GM12874 (cell line): Measurements from ENCODE around the gene PGM2L1.

Source experiments
- TF ChIP-seq, protein P1 (sequence below): IDR thresholded peaks from 2 replicates; pipeline ENCODE4 v1.5.1; 2011; ENCODE audit warnings: low read depth, mild to moderate bottlenecking, control low read depth, low read length, moderate library complexity; ENCODE audit not compliant: insufficient read depth

Gene PGM2L1

DNA sequence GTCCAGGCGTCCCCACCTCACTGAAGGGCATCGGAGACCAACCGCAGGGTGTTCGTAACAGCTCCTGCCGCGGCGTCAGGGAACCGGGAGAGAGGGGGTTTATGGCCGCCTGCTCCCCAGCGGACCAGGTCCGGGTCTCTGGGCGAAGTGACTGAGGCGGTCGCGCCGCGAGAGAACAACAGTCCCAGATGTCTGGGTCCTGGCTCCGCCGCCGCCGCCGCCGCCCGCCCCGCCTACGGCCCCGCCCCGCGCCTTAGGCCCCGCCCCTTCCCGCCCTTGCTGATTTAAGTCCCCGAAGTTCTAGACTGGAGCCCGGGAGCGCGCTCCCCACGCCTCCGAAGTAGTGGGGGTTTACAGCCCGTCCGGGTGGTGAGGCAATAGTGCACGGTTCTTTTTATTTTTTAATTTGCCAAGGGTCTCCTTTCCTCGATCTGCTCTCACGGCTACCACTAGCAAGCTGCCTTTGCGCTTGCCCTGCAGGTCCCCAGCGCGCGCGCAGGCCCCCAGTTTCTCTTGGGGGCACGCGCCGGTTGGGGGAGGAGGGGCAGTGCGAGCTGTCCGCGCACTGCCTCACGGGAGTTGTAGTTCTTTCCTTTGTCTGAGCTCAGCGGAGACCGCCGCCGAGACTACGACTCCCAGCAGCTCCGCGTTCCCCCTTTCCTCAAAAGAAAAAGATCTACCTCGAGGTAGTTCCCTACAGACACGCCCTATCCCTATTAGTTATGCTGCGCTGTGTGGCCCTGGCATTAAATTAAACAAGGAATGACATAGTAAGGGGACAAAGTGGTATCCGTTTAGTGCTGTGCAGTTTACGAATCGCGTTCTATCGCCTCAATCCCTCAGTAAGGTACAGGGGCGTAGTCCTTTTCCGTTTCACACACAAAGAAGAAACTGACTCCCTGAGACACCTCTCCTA lies at the start of gene PGM2L1:
Gene PGM2L1 (minus strand): TSS at position 190 of the 916 bp plus-strand sequence. CDS start 272 bp downstream, outside the sequence.
- TF ChIP-seq, protein P1, sequence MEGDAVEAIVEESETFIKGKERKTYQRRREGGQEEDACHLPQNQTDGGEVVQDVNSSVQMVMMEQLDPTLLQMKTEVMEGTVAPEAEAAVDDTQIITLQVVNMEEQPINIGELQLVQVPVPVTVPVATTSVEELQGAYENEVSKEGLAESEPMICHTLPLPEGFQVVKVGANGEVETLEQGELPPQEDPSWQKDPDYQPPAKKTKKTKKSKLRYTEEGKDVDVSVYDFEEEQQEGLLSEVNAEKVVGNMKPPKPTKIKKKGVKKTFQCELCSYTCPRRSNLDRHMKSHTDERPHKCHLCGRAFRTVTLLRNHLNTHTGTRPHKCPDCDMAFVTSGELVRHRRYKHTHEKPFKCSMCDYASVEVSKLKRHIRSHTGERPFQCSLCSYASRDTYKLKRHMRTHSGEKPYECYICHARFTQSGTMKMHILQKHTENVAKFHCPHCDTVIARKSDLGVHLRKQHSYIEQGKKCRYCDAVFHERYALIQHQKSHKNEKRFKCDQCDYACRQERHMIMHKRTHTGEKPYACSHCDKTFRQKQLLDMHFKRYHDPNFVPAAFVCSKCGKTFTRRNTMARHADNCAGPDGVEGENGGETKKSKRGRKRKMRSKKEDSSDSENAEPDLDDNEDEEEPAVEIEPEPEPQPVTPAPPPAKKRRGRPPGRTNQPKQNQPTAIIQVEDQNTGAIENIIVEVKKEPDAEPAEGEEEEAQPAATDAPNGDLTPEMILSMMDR: no peak

GRCh38 chr11:74447720-74448119 lies 49.5 kb upstream of the PGM2L1 start:
- TF ChIP-seq, protein P1: no peak

DNA sequence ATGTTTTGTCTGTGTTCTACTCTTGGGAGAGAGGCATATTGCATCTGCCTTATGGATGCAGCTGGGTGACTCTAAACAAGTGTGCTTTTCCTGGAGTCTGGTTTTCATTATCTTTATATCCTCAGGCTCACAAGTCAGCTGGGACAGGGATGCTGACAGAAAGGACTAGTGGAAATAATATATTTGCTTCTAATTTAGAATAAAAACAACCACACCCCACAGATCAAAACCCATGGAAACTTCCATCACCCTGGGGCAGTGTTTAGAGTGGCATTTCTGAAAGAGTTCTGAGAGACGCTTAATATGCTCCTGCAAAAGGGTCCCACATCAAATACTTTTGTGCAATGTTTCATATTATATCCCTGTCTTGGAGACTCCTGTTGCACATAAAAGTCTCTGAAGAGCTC lies 48.3 kb upstream of the PGM2L1 start:
- TF ChIP-seq, protein P1: no peak

DNA sequence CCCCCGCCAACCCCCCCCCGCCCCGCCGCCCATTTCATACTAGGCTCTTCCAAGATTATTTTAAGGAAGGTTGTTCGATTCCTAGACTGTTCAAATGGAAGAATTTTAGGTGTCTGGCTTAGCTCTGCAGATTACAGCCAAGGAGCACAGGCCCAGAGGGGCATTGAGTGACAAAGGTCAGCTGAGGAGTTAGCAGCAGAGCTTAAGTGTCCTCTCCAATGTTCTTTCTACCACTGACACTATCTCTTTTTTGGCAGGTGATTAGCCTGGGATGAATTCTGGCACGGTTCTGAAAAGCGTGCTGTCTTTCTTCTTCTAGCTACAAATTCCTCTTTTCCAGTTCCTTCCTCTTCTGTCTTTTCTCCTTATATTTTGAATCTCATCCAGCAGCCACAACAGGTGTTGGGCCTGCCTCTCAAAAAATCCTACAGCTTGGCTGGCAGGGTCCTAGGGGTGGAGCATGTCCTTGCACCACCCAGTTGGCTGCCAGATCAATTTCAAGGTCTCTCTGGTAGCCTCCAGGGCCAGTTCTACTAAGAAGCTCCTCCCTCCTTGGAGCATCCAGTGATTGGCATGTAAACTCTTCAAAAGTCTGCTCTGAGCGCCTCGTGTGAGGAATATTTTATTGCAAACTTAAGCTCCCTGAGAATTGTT lies 46.1 kb upstream of the PGM2L1 start:
- TF ChIP-seq, protein P1: no peak

- TF ChIP-seq, protein P1: no peak
Measured at GRCh38 chr11:74443071-74443864, 45.0 kb upstream of the PGM2L1 start.

- TF ChIP-seq, protein P1: no peak
Measured at GRCh38 chr11:74442636-74443035, 44.4 kb upstream of the PGM2L1 start.

DNA sequence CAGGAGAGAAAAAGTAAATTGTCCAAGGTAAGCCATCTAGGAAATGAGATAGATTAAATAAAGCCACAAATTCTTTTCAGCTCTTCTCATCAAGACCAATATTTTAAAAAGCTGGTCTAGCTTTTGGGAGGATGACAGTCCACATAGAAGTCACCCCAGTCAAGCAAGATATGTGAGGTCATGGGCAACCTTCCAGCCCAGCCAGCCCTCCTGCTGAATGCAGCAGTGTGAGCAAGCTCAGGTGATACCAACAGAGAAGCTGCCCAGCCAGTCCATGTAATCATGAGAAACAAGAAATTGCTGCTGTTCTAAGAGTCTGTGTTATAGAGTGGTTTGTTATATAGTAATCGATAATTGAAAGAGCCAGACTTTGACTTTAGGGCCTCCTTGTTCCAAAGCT lies 40.4 kb upstream of the PGM2L1 start:
- TF ChIP-seq, protein P1: no peak
